Effector CD4-positive, alpha-beta T cell (primary cell): Measurements from ENCODE around the gene AK3.
A peak's percentile ranks its signal among the peaks of the same experiment; 100 is the strongest.

ENCODE experiments used
- DNase-seq: peaks from one replicate; pipeline ENCODE4 v3.0.0-alpha.2; 2020

Gene AK3

GRCh38 chr9:4701526-4701925 lies 39.5 kb downstream of the AK3 start:
- DNase-seq: no peak

DNA sequence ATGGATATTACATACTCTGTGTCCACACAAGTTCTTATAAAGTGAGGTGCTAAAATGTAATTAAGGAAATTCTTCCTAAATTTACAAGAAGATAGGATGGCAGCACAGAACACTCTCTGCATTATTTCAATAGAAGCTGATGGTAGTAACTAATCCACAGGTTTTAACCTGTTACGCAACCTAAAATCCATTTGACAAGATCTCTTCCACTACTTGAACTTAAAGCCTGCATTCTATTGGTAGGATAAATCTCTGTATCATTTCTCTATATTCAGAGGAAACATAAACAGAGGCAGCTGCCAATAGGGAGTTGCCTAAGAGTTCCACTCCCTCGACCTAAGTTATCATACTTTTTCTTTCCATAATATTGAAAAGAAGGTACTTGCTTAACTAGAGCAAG lies 40.1 kb downstream of the AK3 start:
- DNase-seq: no peak

DNA sequence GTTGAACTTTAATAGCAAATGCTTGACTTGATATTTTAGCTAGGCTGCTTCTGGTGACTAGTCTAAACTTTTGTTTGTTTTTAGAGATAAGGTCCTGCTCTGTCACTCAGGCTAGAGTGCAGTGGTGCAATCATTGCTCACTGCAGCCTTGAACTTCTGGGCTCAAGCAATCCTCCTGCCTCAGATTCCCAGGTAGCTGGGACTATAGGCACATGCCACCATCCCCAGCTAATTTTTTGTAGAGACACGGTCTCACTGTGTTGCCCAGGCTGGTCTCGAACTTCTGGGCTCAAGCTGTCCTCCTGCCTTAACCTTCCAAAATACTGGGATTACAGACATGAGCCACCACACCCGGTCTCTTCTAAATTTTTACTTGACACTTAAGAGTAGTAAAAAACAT lies 40.9 kb downstream of the AK3 start:
- DNase-seq: no peak

DNA sequence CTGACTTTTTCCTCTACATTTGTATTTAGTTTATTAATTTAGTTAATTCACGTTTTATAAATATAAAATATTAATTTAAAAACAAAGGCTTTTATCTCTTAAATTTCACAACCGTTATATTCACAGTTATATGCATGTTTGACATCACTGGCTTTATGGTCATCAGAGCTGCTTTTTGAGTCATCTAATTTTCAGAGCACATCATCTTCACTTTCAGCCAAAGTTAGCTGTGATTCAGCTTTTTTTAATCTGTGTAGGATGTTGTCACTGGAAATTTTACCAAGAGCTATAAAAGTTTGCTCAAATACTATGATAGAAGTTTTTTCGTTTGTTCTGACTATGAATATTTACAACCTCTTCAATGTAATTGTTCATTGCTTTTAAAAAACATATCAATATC lies 49.2 kb downstream of the AK3 start:
- DNase-seq: no peak

GRCh38 chr9:4690144-4690543 lies 50.9 kb downstream of the AK3 start:
- DNase-seq: no peak

DNA sequence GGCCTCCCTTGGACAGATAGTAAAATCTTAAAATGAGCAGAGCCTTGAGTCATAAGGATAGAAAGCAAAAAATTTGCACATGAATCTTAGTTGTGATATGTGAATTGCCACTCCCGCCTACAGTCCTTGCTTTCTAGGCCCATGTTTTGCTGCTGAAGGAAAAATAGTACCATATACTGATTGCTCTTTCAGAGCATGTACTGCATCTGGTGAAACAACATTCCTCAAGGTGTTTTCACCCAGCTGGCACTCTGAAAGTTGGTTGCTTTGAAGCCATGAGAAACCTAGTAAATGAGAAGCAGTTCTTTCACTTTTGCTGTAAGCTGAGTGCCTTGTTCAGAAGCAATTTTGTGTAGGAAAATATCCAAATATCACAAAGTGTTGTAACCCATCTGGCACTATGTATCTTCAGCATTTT lies 51.3 kb downstream of the AK3 start:
- DNase-seq: no peak

DNA sequence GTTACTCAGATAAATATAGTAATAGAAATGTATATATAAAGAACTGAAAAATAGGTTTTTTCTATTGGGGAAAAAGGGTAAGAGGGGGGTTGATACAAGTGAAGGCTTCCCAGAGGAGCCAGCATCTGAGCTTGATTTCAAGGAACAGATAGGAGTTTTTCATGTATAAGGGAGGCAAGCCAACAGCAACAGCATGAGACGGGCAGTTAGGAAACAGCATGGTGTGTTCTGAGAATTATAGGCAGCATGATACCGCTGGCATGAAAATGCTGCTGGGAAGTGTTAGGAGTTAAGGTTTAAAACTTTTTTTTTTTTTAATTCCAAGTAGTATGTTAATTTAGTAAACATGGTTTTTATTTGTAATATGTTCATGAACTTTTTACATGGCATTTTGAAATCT lies 52.0 kb downstream of the AK3 start:
- no peak for DNase-seq

- DNase-seq: no peak
Measured at GRCh38 chr9:4686584-4686983, 54.4 kb downstream of the AK3 start.

DNA sequence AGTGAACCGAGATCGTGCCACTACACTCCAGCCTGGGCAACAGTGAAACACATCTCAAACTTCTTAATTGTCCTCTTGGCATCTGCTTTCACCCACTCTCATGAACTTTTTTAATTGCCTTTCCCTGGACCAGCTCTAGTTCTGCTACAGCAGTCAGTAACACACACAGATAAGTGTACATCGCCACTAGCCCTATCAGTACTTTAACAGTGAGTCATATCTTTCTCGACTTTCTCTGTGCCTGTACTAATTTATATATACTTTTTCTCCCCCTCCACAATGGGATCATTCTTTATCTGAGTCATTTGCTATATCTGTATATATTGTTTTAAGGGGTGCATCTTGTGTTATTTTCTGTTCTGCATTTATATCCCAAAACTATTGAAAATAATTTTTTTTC lies 54.9 kb downstream of the AK3 start:
- DNase-seq: no peak

GRCh38 chr9:4684820-4685219 lies 56.2 kb downstream of the AK3 start:
- DNase-seq: no peak

DNA sequence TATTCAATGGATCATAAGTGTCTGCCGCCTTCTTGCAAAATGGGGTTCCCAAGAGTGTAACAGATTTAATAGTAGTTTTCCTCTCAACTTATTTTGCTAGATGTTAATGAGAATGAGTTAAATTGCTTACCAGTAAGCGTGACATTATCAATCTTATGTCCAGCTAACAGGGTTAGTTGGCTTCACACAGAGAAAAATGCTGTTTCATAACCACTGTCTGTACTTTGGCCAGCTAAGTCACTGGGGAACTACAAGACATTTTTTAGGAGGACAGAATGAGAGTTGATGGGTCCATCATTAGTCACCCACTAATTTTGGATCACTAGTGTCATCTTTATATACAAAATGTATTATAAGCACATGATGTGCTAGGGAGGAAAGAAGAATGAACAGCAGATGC lies 60.3 kb downstream of the AK3 start:
- no peak for DNase-seq

GRCh38 chr9:4680173-4680525 lies 60.9 kb downstream of the AK3 start:
- DNase-seq: no peak

GRCh38 chr9:4679268-4680172 lies 61.5 kb downstream of the AK3 start, which contains the start of gene CDC37L1:
Gene CDC37L1, plus strand, starts transcription at chr9:4679569. Its CDS starts 199 bp downstream, at chr9:4679768.
- DNase-seq: peak; percentile 99

DNA sequence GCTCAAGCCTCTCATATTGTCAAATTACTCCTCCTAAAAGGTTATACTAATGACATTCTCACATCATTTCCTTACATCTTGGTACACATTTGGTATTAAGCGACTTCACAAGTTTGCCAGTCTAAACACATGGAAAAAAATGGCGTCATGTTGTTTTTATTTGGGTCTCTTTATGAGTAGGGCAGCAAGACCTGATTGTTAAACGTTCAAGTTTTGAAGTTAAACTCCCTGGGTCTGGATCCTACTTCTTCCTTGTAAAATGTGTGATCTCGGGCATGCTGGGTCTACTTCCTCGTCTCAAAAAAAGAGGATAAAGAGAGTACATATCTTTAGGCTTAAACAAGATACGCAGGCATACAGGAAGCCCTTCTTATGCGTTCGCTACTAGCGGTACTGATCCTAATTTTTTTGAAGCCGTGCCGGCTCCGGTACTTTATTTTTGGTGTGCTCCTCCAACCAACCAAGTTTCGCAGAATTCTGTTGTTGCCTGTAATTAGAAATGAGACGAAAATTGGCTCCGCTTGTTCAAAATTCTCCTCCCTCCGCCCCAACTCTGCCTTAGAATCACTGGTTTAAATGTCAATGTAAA lies 62.2 kb downstream of the AK3 start:
- DNase-seq: peak; percentile 8

DNA sequence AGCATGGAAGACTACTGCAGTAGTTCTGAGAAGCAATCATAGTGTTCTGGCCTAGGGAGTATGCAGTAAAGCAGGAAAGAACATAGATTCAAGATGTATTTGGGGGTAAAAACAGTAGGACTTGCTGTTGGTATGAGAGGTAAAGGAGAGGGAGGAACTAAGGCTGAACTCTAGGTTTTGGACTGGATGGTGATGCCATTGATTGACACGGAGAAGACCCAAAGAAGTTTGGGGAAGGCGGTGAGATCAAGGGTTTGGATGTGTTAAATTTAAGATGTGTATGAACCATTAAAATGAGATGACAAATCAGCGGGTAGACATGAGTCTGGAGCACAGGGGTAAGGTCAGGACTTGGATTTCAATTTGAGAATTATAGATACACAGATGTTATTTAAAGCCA lies 63.6 kb downstream of the AK3 start:
- DNase-seq: no peak

- no peak for DNase-seq
Measured at GRCh38 chr9:4674783-4675182, 66.2 kb downstream of the AK3 start.

DNA sequence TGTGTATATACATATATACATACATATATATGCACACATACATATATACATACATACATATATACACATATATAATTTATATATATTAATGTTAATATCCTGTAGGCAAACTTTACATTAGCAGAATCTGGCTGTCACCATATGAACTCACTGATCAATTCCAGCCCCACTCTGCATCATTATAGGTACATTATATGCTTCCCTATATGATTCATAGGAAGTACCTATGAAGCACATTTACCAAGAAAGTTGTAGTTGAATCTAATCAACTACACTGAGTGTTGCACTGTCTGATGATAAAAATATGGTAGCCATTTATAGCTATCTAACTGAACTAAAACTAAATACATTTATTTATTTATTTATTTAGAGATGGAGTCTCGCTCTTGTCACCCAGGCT lies 69.3 kb downstream of the AK3 start:
- no peak for DNase-seq

DNA sequence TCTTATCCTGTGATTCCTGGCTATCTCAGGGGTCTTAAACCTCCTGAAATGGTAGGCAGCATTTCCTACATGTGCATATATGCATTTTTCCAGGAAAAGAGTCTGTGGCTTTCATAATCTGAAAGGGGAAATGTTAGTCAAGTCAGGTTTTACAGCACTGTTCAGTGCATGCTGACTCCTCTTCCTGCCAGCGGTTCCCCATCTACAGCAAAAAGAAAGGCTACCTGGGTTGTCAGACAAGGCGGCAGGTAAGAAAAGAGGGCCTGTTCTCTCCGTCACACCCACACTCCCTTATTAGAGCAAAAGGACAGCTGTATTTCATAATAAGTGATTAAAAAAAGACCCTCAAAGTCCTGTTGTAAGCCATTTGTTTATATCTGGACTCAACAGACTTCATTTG lies 70.4 kb downstream of the AK3 start:
- DNase-seq: no peak

GRCh38 chr9:4669890-4670289 lies 71.1 kb downstream of the AK3 start:
- DNase-seq: no peak

GRCh38 chr9:4668604-4669003 lies 72.4 kb downstream of the AK3 start:
- DNase-seq: no peak

DNA sequence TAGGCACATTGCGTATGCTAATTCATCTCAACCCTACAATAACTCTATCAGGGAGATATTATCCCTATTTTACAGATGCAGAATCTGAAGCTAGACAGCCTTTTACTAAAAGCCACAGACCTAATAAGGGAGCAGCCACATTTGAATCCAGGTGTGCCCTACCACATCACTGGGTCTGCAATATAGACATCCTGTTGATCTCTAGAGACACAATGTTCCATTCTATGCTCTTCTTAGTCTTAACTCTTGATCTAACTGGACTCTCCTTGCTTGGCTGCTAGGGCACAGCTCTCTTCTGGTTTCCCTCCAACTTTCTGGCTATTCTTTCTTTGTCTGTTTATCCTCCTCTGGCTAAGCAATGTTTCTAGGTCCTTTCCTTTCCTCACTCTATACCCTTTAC lies 73.3 kb downstream of the AK3 start:
- no peak for DNase-seq

GRCh38 chr9:4666042-4666699 lies 74.8 kb downstream of the AK3 start, which contains the start of gene SPATA6L:
Gene SPATA6L, minus strand, starts transcription at chr9:4666480. Its CDS starts 230 bp downstream, at chr9:4666250.
- DNase-seq: peak; percentile 24

DNA sequence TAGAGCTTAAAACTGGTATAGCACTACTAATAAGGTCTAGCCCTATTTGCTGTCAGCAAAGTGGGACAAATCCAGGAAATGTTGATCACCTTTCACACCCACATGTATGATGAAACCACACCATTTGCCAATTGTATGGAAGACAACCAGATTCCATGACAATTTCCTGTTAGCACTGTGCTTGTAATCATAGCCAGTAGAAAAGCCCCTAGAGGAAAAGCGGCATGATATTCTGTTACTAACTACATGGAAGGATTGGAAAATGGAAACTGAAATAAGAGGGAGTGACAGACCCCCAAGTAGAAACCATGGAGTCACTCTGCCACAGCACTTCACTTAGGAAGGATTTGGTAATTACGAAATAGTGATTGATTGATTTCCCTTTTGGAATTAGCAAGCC lies 75.6 kb downstream of the AK3 start:
- DNase-seq: no peak

- DNase-seq: no peak
Measured at GRCh38 chr9:4663956-4664355, 77.0 kb downstream of the AK3 start.
